Epidermal melanocyte (primary cell): ENCODE results near the gene WDR33.
"Not testable (repeated sequence)": the region's sequence is repeated elsewhere in the genome, so short reads cannot be mapped to it uniquely, and the experiment has no call there.

ENCODE experiments used
- DNase-seq: peaks from one replicate; pipeline ENCODE4 v3.0.0; 2011; ENCODE audit warnings: low spot score; ENCODE audit not compliant: insufficient read length

The WDR33 gene

GRCh38 chr2:127763776-127764175 is 47.2 kb downstream of the WDR33 start:
- no peak for DNase-seq

- no peak for DNase-seq
Measured at GRCh38 chr2:127762846-127763245, 48.1 kb downstream of the WDR33 start.

GRCh38 chr2:127762441-127762840 is 48.5 kb downstream of the WDR33 start:
- DNase-seq, result no peak

GRCh38 chr2:127759931-127760330 is 51.0 kb downstream of the WDR33 start:
- DNase-seq, result no peak

GRCh38 chr2:127754186-127754585 is 56.8 kb downstream of the WDR33 start:
- no peak for DNase-seq

GRCh38 chr2:127753374-127753773 is 57.6 kb downstream of the WDR33 start:
- no peak for DNase-seq

GRCh38 chr2:127749537-127749936 is 61.4 kb downstream of the WDR33 start:
- not testable (repeated sequence) for DNase-seq

- no peak for DNase-seq
Measured at GRCh38 chr2:127747621-127748020, 63.4 kb downstream of the WDR33 start.

GRCh38 chr2:127743477-127744026 is 67.4 kb downstream of the WDR33 start:
- no peak for DNase-seq

- no peak for DNase-seq
Measured at GRCh38 chr2:127740665-127741288, 70.2 kb downstream of the WDR33 start.

- DNase-seq, result no peak
Measured at GRCh38 chr2:127739800-127740199, 71.2 kb downstream of the WDR33 start.

- no peak for DNase-seq
Measured at GRCh38 chr2:127737892-127738291, 73.1 kb downstream of the WDR33 start.

GRCh38 chr2:127735537-127736399 is 75.2 kb downstream of the WDR33 start:
- no peak for DNase-seq

GRCh38 chr2:127735044-127735443 is 75.9 kb downstream of the WDR33 start:
- no peak for DNase-seq

- no peak for DNase-seq
Measured at GRCh38 chr2:127733816-127734537, 77.0 kb downstream of the WDR33 start.

GRCh38 chr2:127733113-127733815 is 77.7 kb downstream of the WDR33 start:
- no peak for DNase-seq

- no peak for DNase-seq
Measured at GRCh38 chr2:127726158-127726880, 84.7 kb downstream of the WDR33 start.

- no peak for DNase-seq
Measured at GRCh38 chr2:127722807-127723206, 88.2 kb downstream of the WDR33 start.

- DNase-seq, result no peak
Measured at GRCh38 chr2:127721978-127722355, 89.0 kb downstream of the WDR33 start.

GRCh38 chr2:127721311-127721977 is 89.5 kb downstream of the WDR33 start:
- DNase-seq, result no peak
